Neural cell (in vitro differentiated cells): Measurements from ENCODE around the gene OTOA. TPM values are rescaled to one million over a fixed set of nuclear protein-coding genes. Genes with fewer than 3 reads are reported as not detected.

Source experiments
- H2AFZ ChIP-seq: fragments of 200-600, 300-800 bp; sonication (generic), shearing (Covaris generic); 2 replicates; pipeline ENCODE4 v1.6.0; 2014; ENCODE audit warnings: low read depth, mild to moderate bottlenecking, antibody characterized with exemption, low read length, moderate library complexity
- H3F3A ChIP-seq: fragments of 200-600 bp; shearing (Covaris generic); 2 replicates; pipeline ENCODE4 v1.6.1; 2016; ENCODE audit warnings: mild to moderate bottlenecking, moderate library complexity, mixed read lengths, antibody characterized with exemption, low read length; ENCODE audit not compliant: insufficient read depth, poor library complexity, severe bottlenecking
- H3K27ac ChIP-seq: fragments of 200-600, 300-800 bp; sonication (generic), shearing (Covaris generic); 2 replicates; pipeline ENCODE4 v1.5.1; 2014; ENCODE audit warnings: mild to moderate bottlenecking, low read length, moderate library complexity
- H3K27me3 ChIP-seq: fragments of 300-800, 200-600 bp; sonication (generic), shearing (Covaris generic); 2 replicates; pipeline ENCODE4 v1.6.0; 2014; ENCODE audit warnings: mild to moderate bottlenecking, low read depth, low read length, moderate library complexity; ENCODE audit not compliant: insufficient read depth
- H3K36me3 ChIP-seq: fragments of 300-800, 200-600 bp; sonication (generic), shearing (Covaris generic); 2 replicates; pipeline ENCODE4 v1.5.1; 2014; ENCODE audit warnings: mild to moderate bottlenecking, antibody characterized with exemption, low read length, moderate library complexity; ENCODE audit not compliant: insufficient read depth
- H3K4me2 ChIP-seq: fragments of 300-800, 200-600 bp; sonication (generic), shearing (Covaris generic); 2 replicates; pipeline ENCODE4 v1.6.0; 2014; ENCODE audit warnings: mild to moderate bottlenecking, low read length
- H3K4me3 ChIP-seq: fragments of 300-800, 200-600 bp; sonication (generic), shearing (Covaris generic); 2 replicates; pipeline ENCODE4 v1.5.1; 2014; ENCODE audit warnings: mild to moderate bottlenecking, low read length, moderate library complexity
- H3K79me2 ChIP-seq: fragments of 200-600 bp; shearing (Covaris generic); replicated peaks from 2 replicates; pipeline ENCODE4 v1.6.0; 2014; ENCODE audit warnings: mild to moderate bottlenecking, low read length, moderate library complexity; ENCODE audit not compliant: insufficient read depth
- H3K9ac ChIP-seq: fragments of 300-800, 200-600 bp; sonication (generic), shearing (Covaris generic); 2 replicates; pipeline ENCODE4 v1.6.1; 2016; ENCODE audit warnings: mild to moderate bottlenecking, low read length, mixed read lengths
- H3K9me2 ChIP-seq: fragments of 200-600 bp; shearing (Covaris generic); 2 replicates; pipeline ENCODE4 v1.6.1; 2016; ENCODE audit warnings: mild to moderate bottlenecking, low read length, mixed read lengths; ENCODE audit not compliant: insufficient read depth
- H3K9me3 ChIP-seq: fragments of 200-600, 300-800 bp; sonication (generic), shearing (Covaris generic); 2 replicates; pipeline ENCODE4 v1.6.1; 2016; ENCODE audit warnings: mild to moderate bottlenecking, mixed run types, low read length, moderate library complexity, mixed read lengths
- H4K20me1 ChIP-seq: fragments of 200-600 bp; shearing (Covaris generic); 2 replicates; pipeline ENCODE4 v1.6.1; 2016; ENCODE audit warnings: mild to moderate bottlenecking, mixed run types; ENCODE audit not compliant: insufficient read depth
- EP300 ChIP-seq: fragments of 450-650 bp; conservative IDR thresholded peaks from 2 replicates; pipeline ENCODE4 v1.6.1; 2014; ENCODE audit warnings: antibody characterized with exemption, mild to moderate bottlenecking, moderate library complexity; ENCODE audit not compliant: poor library complexity, severe bottlenecking
- EZH2 ChIP-seq: fragments of 200-600, 300-800 bp; shearing (Covaris generic), sonication (generic); IDR thresholded peaks from 2 replicates; pipeline ENCODE4 v1.6.1; 2014; ENCODE audit warnings: antibody characterized with exemption, low read length, borderline replicate concordance, mild to moderate bottlenecking; ENCODE audit not compliant: insufficient read depth, poor library complexity, severe bottlenecking
- MXI1 ChIP-seq: fragments of 450-650 bp; conservative IDR thresholded peaks from 2 replicates; pipeline ENCODE4 v1.6.1; 2014; ENCODE audit warnings: antibody characterized with exemption, mild to moderate bottlenecking; ENCODE audit not compliant: poor library complexity, severe bottlenecking
- SMC3 ChIP-seq: fragments of 450-650 bp; conservative IDR thresholded peaks from 2 replicates; pipeline ENCODE4 v1.6.1; 2014; ENCODE audit warnings: antibody characterized with exemption, mild to moderate bottlenecking, moderate library complexity; ENCODE audit not compliant: poor library complexity
- TAF1 ChIP-seq: IDR thresholded peaks from 2 replicates; pipeline ENCODE4 v1.6.1; 2012; ENCODE audit warnings: low read depth
- polyA plus RNA-seq: library from polyadenylated mRNA; depleted of rRNA; stranded (reverse); fragments of >200 nt; gene quantifications from 2 replicates; pipeline ENCODE4 v1.2.3, GENCODE V29; 2014
- TF ChIP-seq, protein P1 (sequence below): IDR thresholded peaks from 2 replicates; pipeline ENCODE4 v1.6.1; 2012; ENCODE audit warnings: borderline replicate concordance

The OTOA gene
- polyA plus RNA-seq, 1 donor from 2014 or later: 0.12 TPM

DNA sequence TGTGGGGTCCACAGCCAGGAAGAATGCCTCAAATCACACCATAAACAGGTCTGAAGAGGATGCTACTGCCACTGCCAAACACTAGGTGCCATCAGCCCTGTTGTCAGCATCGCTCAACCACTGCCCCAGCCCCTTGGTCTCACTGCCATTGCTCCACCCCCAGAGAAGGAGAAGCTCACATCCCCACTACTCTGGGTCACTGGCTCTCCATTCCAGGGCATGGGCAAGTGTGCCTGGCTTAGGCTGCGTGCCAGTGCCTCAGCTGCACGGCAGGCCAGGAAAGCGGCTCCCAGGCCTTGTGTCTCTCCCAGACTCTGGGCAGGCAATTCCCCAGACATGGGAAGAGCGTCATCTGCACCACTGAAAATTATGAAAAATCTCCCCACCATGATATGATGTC, 10.2 kb upstream of the OTOA start:
- no peak overlapping the region for H3K4me2 ChIP-seq
- peaks cover 13% of the 10 kb centered on the region for H3K36me3 ChIP-seq
- H3K9me3 ChIP-seq: no peaks in the 10 kb centered on the region
- H3K9ac ChIP-seq: no peak overlapping the region
- H2AFZ ChIP-seq: no peak overlapping the region
- no peaks in the 10 kb centered on the region for H3K27me3 ChIP-seq
- TF ChIP-seq, protein P1, sequence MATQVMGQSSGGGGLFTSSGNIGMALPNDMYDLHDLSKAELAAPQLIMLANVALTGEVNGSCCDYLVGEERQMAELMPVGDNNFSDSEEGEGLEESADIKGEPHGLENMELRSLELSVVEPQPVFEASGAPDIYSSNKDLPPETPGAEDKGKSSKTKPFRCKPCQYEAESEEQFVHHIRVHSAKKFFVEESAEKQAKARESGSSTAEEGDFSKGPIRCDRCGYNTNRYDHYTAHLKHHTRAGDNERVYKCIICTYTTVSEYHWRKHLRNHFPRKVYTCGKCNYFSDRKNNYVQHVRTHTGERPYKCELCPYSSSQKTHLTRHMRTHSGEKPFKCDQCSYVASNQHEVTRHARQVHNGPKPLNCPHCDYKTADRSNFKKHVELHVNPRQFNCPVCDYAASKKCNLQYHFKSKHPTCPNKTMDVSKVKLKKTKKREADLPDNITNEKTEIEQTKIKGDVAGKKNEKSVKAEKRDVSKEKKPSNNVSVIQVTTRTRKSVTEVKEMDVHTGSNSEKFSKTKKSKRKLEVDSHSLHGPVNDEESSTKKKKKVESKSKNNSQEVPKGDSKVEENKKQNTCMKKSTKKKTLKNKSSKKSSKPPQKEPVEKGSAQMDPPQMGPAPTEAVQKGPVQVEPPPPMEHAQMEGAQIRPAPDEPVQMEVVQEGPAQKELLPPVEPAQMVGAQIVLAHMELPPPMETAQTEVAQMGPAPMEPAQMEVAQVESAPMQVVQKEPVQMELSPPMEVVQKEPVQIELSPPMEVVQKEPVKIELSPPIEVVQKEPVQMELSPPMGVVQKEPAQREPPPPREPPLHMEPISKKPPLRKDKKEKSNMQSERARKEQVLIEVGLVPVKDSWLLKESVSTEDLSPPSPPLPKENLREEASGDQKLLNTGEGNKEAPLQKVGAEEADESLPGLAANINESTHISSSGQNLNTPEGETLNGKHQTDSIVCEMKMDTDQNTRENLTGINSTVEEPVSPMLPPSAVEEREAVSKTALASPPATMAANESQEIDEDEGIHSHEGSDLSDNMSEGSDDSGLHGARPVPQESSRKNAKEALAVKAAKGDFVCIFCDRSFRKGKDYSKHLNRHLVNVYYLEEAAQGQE: no peak
- no peak for TF ChIP-seq TAF1
- H3K4me3 ChIP-seq: no peak overlapping the region
- H4K20me1 ChIP-seq: no peaks in the 10 kb centered on the region
- H3K79me2 ChIP-seq: no peaks in the 10 kb centered on the region
- H3K9me2 ChIP-seq: no peaks in the 10 kb centered on the region
- no peaks in the 10 kb centered on the region for H3F3A ChIP-seq
- no peak overlapping the region for H3K27ac ChIP-seq

DNA sequence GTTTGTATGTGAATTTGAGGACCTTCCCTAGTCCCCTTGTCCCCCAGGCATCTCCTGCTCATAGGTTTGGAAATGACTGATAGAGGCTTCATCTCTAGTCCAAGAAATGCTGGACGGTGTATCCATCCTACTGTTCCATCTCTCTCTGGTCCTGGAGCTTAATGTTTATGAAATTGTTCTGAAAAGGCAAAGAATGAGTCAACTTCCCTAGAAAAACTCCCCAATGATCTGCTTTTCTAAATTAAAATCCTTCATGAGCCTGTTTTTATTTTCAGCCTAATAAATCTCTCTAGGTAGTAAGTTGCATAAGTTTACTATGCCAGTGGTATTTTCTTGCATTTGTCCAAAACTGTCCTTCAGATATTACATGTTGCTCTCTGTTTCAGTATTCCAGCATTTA, 9.3 kb upstream of the OTOA start:
- H4K20me1 ChIP-seq: no peaks in the 10 kb centered on the region
- no peak overlapping the region for H3K9ac ChIP-seq
- no peak overlapping the region for H3K27ac ChIP-seq
- H3F3A ChIP-seq: no peaks in the 10 kb centered on the region
- no peak for TF ChIP-seq EP300
- no peak for TF ChIP-seq TAF1
- no peak for TF ChIP-seq SMC3
- TF ChIP-seq, protein P1: no peak
- TF ChIP-seq EZH2: no peak
- no peak overlapping the region for H3K4me3 ChIP-seq
- no peaks in the 10 kb centered on the region for H3K9me3 ChIP-seq
- H3K79me2 ChIP-seq: no peaks in the 10 kb centered on the region
- no peaks in the 10 kb centered on the region for H3K9me2 ChIP-seq
- peaks cover 13% of the 10 kb centered on the region for H3K36me3 ChIP-seq
- no peaks in the 10 kb centered on the region for H3K27me3 ChIP-seq
- no peak overlapping the region for H2AFZ ChIP-seq
- H3K4me2 ChIP-seq: no peak overlapping the region

DNA sequence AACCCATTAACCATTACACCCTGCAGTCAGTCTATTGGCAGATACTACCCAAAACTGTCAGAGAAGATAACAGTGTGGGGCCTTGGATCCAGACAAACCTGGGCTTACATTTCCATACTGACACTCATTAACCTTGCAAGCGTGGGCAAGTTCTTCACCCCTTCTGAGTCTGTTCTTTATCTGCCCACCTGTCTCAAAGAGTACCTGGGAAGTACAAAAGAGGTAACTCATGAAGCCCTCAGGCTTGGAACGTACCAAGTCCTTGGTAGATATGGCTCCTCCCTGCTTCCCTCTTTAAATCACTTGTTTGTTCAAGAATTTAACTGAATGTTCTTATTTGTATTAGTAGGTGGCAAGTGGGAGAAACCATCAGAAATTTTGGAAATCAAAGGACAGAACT, 8.9 kb upstream of the OTOA start:
- H3K9ac ChIP-seq: no peak overlapping the region
- no peaks in the 10 kb centered on the region for H4K20me1 ChIP-seq
- H3K4me2 ChIP-seq: no peak overlapping the region
- H3K9me2 ChIP-seq: no peaks in the 10 kb centered on the region
- TF ChIP-seq, protein P1: no peak
- no peak for TF ChIP-seq MXI1
- no peaks in the 10 kb centered on the region for H3K9me3 ChIP-seq
- no peaks in the 10 kb centered on the region for H3K79me2 ChIP-seq
- peaks cover 13% of the 10 kb centered on the region for H3K36me3 ChIP-seq
- H3K27ac ChIP-seq: no peak overlapping the region
- no peak overlapping the region for H3K4me3 ChIP-seq
- H3F3A ChIP-seq: no peaks in the 10 kb centered on the region
- no peaks in the 10 kb centered on the region for H3K27me3 ChIP-seq
- no peak overlapping the region for H2AFZ ChIP-seq
